Panc1 (cell line): Measurements from ENCODE around the gene TNIK. TPM values are rescaled to one million over a fixed set of nuclear protein-coding genes. Genes with fewer than 3 reads are reported as not detected.

Source experiments
- ATAC-seq: fragments of 200-7000 bp; cut with Tn5 transposase; 2 replicates; pipeline ENCODE4 v1.9.1; 2020; ENCODE audit warnings: mild to moderate bottlenecking, moderate library complexity
- BruUV-seq: library from RNA; stranded (reverse); fragments of 400-500 nt; replicated peaks from 2 replicates; lab custom pipeline; 2021; lab: Mats Ljungman, UMichigan
- CTCF ChIA-PET: fragments of 300-600 bp; sonication (Branson Sonifier 250); formaldehyde crosslinking; loops from one replicate; lab custom pipeline; 2022; ENCODE audit warnings: antibody characterized with exemption; lab: Charles Lee
- POLR2A ChIA-PET: fragments of 300-600 bp; sonication (Branson Sonifier 250); formaldehyde crosslinking; loops from one replicate; lab custom pipeline; 2022; ENCODE audit warnings: antibody characterized with exemption; lab: Charles Lee
- DNase-seq: peaks from one replicate; pipeline ENCODE4 v3.0.0-alpha.2; 2010; ENCODE audit warnings: low read depth, low spot score
- H3K27ac ChIP-seq: 2 replicates; pipeline ENCODE4 v1.5.1; 2011; ENCODE audit warnings: mild to moderate bottlenecking, low read length, inconsistent platforms
- H3K27me3 ChIP-seq: fragments of 200-500 bp; sonication (Bioruptor generic); 2 replicates; pipeline ENCODE4 v1.6.0; 2014; ENCODE audit warnings: low read length, inconsistent platforms; ENCODE audit not compliant: control insufficient read depth, insufficient read depth
- H3K36me3 ChIP-seq: fragments of 200-500 bp; sonication (Bioruptor generic); 2 replicates; pipeline ENCODE4 v1.5.1; 2014; ENCODE audit warnings: inconsistent platforms, mild to moderate bottlenecking, low read length, moderate library complexity; ENCODE audit not compliant: control insufficient read depth, insufficient read depth
- H3K4me1 ChIP-seq: 2 replicates; pipeline ENCODE4 v1.5.1; 2011; ENCODE audit warnings: inconsistent platforms, mild to moderate bottlenecking, low read length, moderate library complexity; ENCODE audit not compliant: control insufficient read depth, insufficient read depth
- H3K4me3 ChIP-seq, 2 experiments: 2 replicates each; pipeline ENCODE4 v1.5.1; 2011 to 2012; ENCODE audit warnings: low read depth in 2 of 2, low read length in 2 of 2, mild to moderate bottlenecking in 2 of 2, inconsistent platforms in 1 of 2, moderate library complexity in 1 of 2
- H3K9me3 ChIP-seq: fragments of 200-500 bp; sonication (Bioruptor generic); 2 replicates; pipeline ENCODE4 v1.5.1; 2014; ENCODE audit warnings: low read depth, mild to moderate bottlenecking, inconsistent platforms, low read length, moderate library complexity; ENCODE audit not compliant: control insufficient read depth, insufficient read depth
- POLR2AphosphoS5 ChIP-seq: IDR thresholded peaks from 2 replicates; pipeline ENCODE4 v1.6.1; 2012; ENCODE audit warnings: mild to moderate bottlenecking, low read depth, low read length, moderate library complexity
- SIN3A ChIP-seq: IDR thresholded peaks from 2 replicates; pipeline ENCODE4 v1.6.1; 2012; ENCODE audit warnings: low read depth, mild to moderate bottlenecking, low read length, moderate library complexity, borderline replicate concordance; ENCODE audit not compliant: insufficient read depth
- TCF7L2 ChIP-seq: IDR thresholded peaks from 2 replicates; pipeline ENCODE4 v1.6.1; 2011; ENCODE audit warnings: mild to moderate bottlenecking, low read depth, low read length, inconsistent platforms
- in situ Hi-C: cut with HindIII; loops from 2 replicates; pipeline ENCODE4 v1.10.0; 2016; ENCODE audit warnings: low sequenced_read_pairs, low pct_unique_long_range_greater_than_20kb
- intact Hi-C: fragments of 100-400 bp; cut with micrococcal nuclease; formaldehyde crosslinking; loops from one replicate; pipeline ENCODE4 v1.10.0; 2022; ENCODE audit not compliant: unreplicated experiment
- total RNA-seq: library from RNA; stranded (reverse); gene quantifications from one replicate; pipeline ENCODE4 v1.2.1, GENCODE V29; 2021; ENCODE audit not compliant: unreplicated experiment
- TF ChIP-seq, protein P1 (sequence below): fragments of 450-650 bp; IDR thresholded peaks from 2 replicates; pipeline ENCODE4 v1.5.1; 2017; ENCODE audit warnings: mild to moderate bottlenecking
- TF ChIP-seq, protein P2 (sequence below), 2 experiments: IDR thresholded peaks; 2 replicates each; pipeline ENCODE4 v1.6.1; 2011 to 2012; ENCODE audit warnings: low read depth in 2 of 2, control low read depth in 1 of 2, low read length in 1 of 2, mild to moderate bottlenecking in 1 of 2, moderate library complexity in 1 of 2; ENCODE audit not compliant: insufficient read depth in 1 of 2

TNIK gene
- total RNA-seq, 1 experiment from 2014 or later = 1.9 TPM

DNA sequence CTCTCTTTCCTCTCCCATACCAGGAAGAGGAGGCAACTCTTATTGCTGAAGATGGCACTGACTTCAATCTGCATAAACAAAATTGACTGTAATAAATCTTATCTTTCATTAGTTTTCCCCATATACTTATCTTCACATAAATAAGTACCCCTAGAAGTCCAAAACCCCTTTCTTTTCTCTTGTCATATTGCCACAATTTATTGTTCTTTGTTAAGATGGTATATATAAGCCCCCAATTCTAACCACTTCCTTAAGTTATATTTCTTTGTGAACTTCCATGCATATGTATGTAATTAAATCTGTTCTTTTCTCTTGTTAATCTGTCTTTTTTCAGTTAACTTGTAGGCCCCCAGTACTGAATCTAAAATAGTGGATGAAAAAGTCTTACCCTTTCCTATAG lies 68.8 kb downstream of the TNIK start:
- Histone ChIP-seq H3K27me3 (no peaks in the 10 kb centered on the region), H3K27ac (no peak overlapping the region), H3K9me3 (no peaks in the 10 kb centered on the region), H3K4me1 (no peaks in the 10 kb centered on the region), H3K36me3 (no peaks in the 10 kb centered on the region), H3K4me3 (no peak overlapping the region)
- CTCF ChIA-PET = no interaction called here
- in situ Hi-C loops = no loop called here
- intact Hi-C loops = no loop called here
- no peak for TF ChIP-seq SIN3A
- no peak for TF ChIP-seq POLR2AphosphoS5
- no peak for TF ChIP-seq TCF7L2
- TF ChIP-seq, protein P1, sequence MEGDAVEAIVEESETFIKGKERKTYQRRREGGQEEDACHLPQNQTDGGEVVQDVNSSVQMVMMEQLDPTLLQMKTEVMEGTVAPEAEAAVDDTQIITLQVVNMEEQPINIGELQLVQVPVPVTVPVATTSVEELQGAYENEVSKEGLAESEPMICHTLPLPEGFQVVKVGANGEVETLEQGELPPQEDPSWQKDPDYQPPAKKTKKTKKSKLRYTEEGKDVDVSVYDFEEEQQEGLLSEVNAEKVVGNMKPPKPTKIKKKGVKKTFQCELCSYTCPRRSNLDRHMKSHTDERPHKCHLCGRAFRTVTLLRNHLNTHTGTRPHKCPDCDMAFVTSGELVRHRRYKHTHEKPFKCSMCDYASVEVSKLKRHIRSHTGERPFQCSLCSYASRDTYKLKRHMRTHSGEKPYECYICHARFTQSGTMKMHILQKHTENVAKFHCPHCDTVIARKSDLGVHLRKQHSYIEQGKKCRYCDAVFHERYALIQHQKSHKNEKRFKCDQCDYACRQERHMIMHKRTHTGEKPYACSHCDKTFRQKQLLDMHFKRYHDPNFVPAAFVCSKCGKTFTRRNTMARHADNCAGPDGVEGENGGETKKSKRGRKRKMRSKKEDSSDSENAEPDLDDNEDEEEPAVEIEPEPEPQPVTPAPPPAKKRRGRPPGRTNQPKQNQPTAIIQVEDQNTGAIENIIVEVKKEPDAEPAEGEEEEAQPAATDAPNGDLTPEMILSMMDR = no peak
- TF ChIP-seq, protein P2, sequence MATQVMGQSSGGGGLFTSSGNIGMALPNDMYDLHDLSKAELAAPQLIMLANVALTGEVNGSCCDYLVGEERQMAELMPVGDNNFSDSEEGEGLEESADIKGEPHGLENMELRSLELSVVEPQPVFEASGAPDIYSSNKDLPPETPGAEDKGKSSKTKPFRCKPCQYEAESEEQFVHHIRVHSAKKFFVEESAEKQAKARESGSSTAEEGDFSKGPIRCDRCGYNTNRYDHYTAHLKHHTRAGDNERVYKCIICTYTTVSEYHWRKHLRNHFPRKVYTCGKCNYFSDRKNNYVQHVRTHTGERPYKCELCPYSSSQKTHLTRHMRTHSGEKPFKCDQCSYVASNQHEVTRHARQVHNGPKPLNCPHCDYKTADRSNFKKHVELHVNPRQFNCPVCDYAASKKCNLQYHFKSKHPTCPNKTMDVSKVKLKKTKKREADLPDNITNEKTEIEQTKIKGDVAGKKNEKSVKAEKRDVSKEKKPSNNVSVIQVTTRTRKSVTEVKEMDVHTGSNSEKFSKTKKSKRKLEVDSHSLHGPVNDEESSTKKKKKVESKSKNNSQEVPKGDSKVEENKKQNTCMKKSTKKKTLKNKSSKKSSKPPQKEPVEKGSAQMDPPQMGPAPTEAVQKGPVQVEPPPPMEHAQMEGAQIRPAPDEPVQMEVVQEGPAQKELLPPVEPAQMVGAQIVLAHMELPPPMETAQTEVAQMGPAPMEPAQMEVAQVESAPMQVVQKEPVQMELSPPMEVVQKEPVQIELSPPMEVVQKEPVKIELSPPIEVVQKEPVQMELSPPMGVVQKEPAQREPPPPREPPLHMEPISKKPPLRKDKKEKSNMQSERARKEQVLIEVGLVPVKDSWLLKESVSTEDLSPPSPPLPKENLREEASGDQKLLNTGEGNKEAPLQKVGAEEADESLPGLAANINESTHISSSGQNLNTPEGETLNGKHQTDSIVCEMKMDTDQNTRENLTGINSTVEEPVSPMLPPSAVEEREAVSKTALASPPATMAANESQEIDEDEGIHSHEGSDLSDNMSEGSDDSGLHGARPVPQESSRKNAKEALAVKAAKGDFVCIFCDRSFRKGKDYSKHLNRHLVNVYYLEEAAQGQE (IDR thresholded peaks at IDR 0.05; ENCODE audit: insufficient read depth in 1 of 2, low read depth in 2 of 2, low read length in 1 of 2) = no peak
- no TSS peak for BruUV-seq
- POLR2A ChIA-PET = no interaction called here
- ATAC-seq = no peak
- no peak for DNase-seq

DNA sequence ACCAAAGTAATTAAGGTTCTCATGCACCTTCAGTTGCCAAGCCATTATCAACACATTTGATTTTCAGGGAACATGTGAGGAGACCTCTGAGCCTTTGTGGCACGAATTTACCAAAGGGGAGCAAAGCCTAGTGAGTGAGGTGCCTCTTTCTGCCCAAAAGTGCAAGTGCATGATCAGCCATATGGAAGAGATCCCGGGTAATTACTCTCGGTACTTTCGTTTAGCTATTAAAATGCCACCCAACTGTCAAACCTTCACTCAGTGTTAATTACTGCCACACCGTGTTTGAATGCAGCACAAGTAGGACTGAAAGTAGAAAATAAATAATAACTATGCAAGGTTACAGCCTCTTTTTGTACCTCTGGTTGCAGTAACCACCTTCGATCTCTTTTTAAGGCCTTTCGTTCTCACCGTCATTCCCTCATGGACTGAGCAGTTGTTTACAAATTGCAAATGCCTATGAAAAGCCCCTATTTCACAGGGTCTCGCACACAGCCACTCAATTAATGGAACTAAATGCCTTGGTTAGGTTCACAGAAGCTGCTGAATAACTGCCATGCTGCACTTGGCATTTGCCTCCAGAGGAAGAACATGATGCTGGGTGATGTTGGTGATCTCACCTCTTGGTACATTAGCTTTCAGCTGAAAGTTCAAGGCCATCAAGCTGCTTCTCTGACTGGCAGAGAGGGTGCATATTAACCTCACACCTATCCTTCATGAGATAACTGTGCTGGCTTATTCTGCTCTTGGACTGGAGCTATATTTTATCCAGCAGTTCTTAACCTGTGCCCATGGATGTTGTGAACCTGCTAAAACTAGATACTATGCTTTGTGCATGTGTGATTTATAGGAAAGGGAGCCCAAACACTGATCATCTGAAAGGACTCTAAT lies 69.9 kb downstream of the TNIK start:
- no peak overlapping the region for H3K27ac ChIP-seq
- intact Hi-C loops = no loop called here
- no peaks in the 10 kb centered on the region for H3K4me1 ChIP-seq
- in situ Hi-C loops = no loop called here
- ATAC-seq (no peak), DNase-seq (no peak)
- POLR2A ChIA-PET = no interaction called here
- no peak overlapping the region for H3K4me3 ChIP-seq
- no peaks in the 10 kb centered on the region for H3K36me3 ChIP-seq
- no peaks in the 10 kb centered on the region for H3K9me3 ChIP-seq
- BruUV-seq = no TSS peak
- no peaks in the 10 kb centered on the region for H3K27me3 ChIP-seq
- no peak for TF ChIP-seq POLR2AphosphoS5
- TF ChIP-seq, protein P1 = no peak
- no peak for TF ChIP-seq SIN3A
- TF ChIP-seq, protein P2 (IDR thresholded peaks at IDR 0.05; ENCODE audit: insufficient read depth in 1 of 2, low read depth in 2 of 2, low read length in 1 of 2) = no peak
- TF ChIP-seq TCF7L2 = no peak
- CTCF ChIA-PET = no interaction called here
